Panc1 (cell line): ENCODE results near the gene TMEM82. TPM values are rescaled to one million over a fixed set of nuclear protein-coding genes. Genes with fewer than 3 reads are reported as not detected.

Experiments
- ATAC-seq: fragments of 200-7000 bp; cut with Tn5 transposase; 2 replicates; pipeline ENCODE4 v1.9.1; 2020; ENCODE audit warnings: mild to moderate bottlenecking, moderate library complexity
- BruUV-seq: library from RNA; stranded (reverse); fragments of 400-500 nt; replicated peaks from 2 replicates; lab custom pipeline; 2021; lab: Mats Ljungman, UMichigan
- CTCF ChIA-PET: fragments of 300-600 bp; sonication (Branson Sonifier 250); formaldehyde crosslinking; loops from one replicate; lab custom pipeline; 2022; ENCODE audit warnings: antibody characterized with exemption; lab: Charles Lee
- POLR2A ChIA-PET: fragments of 300-600 bp; sonication (Branson Sonifier 250); formaldehyde crosslinking; loops from one replicate; lab custom pipeline; 2022; ENCODE audit warnings: antibody characterized with exemption; lab: Charles Lee
- DNase-seq: peaks from one replicate; pipeline ENCODE4 v3.0.0-alpha.2; 2010; ENCODE audit warnings: low read depth, low spot score
- H3K27ac ChIP-seq: 2 replicates; pipeline ENCODE4 v1.5.1; 2011; ENCODE audit warnings: mild to moderate bottlenecking, low read length, inconsistent platforms
- H3K27me3 ChIP-seq: fragments of 200-500 bp; sonication (Bioruptor generic); 2 replicates; pipeline ENCODE4 v1.6.0; 2014; ENCODE audit warnings: low read length, inconsistent platforms; ENCODE audit not compliant: control insufficient read depth, insufficient read depth
- H3K36me3 ChIP-seq: fragments of 200-500 bp; sonication (Bioruptor generic); 2 replicates; pipeline ENCODE4 v1.5.1; 2014; ENCODE audit warnings: inconsistent platforms, mild to moderate bottlenecking, low read length, moderate library complexity; ENCODE audit not compliant: control insufficient read depth, insufficient read depth
- H3K4me1 ChIP-seq: 2 replicates; pipeline ENCODE4 v1.5.1; 2011; ENCODE audit warnings: inconsistent platforms, mild to moderate bottlenecking, low read length, moderate library complexity; ENCODE audit not compliant: control insufficient read depth, insufficient read depth
- H3K4me3 ChIP-seq, 2 experiments: 2 replicates each; pipeline ENCODE4 v1.5.1; 2011 to 2012; ENCODE audit warnings: low read depth in 2 of 2, low read length in 2 of 2, mild to moderate bottlenecking in 2 of 2, inconsistent platforms in 1 of 2, moderate library complexity in 1 of 2
- H3K9me3 ChIP-seq: fragments of 200-500 bp; sonication (Bioruptor generic); 2 replicates; pipeline ENCODE4 v1.5.1; 2014; ENCODE audit warnings: low read depth, mild to moderate bottlenecking, inconsistent platforms, low read length, moderate library complexity; ENCODE audit not compliant: control insufficient read depth, insufficient read depth
- POLR2AphosphoS5 ChIP-seq: IDR thresholded peaks from 2 replicates; pipeline ENCODE4 v1.6.1; 2012; ENCODE audit warnings: mild to moderate bottlenecking, low read depth, low read length, moderate library complexity
- SIN3A ChIP-seq: IDR thresholded peaks from 2 replicates; pipeline ENCODE4 v1.6.1; 2012; ENCODE audit warnings: low read depth, mild to moderate bottlenecking, low read length, moderate library complexity, borderline replicate concordance; ENCODE audit not compliant: insufficient read depth
- TCF7L2 ChIP-seq: IDR thresholded peaks from 2 replicates; pipeline ENCODE4 v1.6.1; 2011; ENCODE audit warnings: mild to moderate bottlenecking, low read depth, low read length, inconsistent platforms
- in situ Hi-C: cut with HindIII; loops from 2 replicates; pipeline ENCODE4 v1.10.0; 2016; ENCODE audit warnings: low sequenced_read_pairs, low pct_unique_long_range_greater_than_20kb
- intact Hi-C: fragments of 100-400 bp; cut with micrococcal nuclease; formaldehyde crosslinking; loops from one replicate; pipeline ENCODE4 v1.10.0; 2022; ENCODE audit not compliant: unreplicated experiment
- total RNA-seq: library from RNA; stranded (reverse); gene quantifications from one replicate; pipeline ENCODE4 v1.2.1, GENCODE V29; 2021; ENCODE audit not compliant: unreplicated experiment
- TF ChIP-seq, protein P1 (sequence below), 2 experiments: IDR thresholded peaks; 2 replicates each; pipeline ENCODE4 v1.6.1; 2011 to 2012; ENCODE audit warnings: low read depth in 2 of 2, control low read depth in 1 of 2, low read length in 1 of 2, mild to moderate bottlenecking in 1 of 2, moderate library complexity in 1 of 2; ENCODE audit not compliant: insufficient read depth in 1 of 2
- TF ChIP-seq, protein P2 (sequence below): fragments of 450-650 bp; IDR thresholded peaks from 2 replicates; pipeline ENCODE4 v1.5.1; 2017; ENCODE audit warnings: mild to moderate bottlenecking

Gene TMEM82
- total RNA-seq, 1 experiment from 2014 or later: not detected

DNA sequence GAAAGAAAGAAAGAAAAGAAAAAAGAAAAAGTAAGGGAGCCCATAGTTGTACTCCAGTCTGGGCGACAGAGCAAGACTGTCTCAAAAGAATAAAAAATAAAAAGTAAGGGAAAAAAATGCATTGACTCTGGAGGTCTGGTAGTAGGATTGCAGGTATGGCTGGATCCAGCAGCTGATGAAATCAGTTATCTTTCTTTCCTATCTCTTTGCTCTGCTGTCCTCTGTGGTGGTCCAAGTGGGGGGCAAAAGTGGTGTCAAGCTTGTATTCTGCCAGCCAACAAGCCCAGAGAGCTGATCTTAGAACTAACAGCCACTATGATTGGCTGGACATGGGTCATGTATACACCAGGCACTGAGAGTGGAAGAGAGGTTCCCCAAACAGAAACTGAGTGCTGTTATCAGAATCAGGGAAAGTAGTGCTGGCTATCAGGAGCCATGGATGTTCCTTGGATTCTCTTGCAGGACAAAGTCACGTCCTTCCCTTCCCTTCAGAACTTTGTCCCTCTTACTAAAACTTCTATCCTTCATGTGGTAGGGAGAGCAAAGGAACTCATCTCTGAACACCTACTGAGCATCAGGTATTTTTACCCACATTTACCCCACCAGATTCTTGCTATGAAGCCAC is 12.8 kb downstream of the TMEM82 start:
- DNase-seq: no peak
- CTCF ChIA-PET: interaction anchor here (0.7 kb wide), 1 partner anchor 61 kb away, joined by 3 read pairs; no protein-coding TSS in a partner anchor
- no peaks in the 10 kb centered on the region for H3K9me3 ChIP-seq
- TF ChIP-seq, protein P1, sequence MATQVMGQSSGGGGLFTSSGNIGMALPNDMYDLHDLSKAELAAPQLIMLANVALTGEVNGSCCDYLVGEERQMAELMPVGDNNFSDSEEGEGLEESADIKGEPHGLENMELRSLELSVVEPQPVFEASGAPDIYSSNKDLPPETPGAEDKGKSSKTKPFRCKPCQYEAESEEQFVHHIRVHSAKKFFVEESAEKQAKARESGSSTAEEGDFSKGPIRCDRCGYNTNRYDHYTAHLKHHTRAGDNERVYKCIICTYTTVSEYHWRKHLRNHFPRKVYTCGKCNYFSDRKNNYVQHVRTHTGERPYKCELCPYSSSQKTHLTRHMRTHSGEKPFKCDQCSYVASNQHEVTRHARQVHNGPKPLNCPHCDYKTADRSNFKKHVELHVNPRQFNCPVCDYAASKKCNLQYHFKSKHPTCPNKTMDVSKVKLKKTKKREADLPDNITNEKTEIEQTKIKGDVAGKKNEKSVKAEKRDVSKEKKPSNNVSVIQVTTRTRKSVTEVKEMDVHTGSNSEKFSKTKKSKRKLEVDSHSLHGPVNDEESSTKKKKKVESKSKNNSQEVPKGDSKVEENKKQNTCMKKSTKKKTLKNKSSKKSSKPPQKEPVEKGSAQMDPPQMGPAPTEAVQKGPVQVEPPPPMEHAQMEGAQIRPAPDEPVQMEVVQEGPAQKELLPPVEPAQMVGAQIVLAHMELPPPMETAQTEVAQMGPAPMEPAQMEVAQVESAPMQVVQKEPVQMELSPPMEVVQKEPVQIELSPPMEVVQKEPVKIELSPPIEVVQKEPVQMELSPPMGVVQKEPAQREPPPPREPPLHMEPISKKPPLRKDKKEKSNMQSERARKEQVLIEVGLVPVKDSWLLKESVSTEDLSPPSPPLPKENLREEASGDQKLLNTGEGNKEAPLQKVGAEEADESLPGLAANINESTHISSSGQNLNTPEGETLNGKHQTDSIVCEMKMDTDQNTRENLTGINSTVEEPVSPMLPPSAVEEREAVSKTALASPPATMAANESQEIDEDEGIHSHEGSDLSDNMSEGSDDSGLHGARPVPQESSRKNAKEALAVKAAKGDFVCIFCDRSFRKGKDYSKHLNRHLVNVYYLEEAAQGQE (IDR thresholded peaks at IDR 0.05; ENCODE audit: insufficient read depth in 1 of 2, low read depth in 2 of 2, low read length in 1 of 2): no peak
- TF ChIP-seq POLR2AphosphoS5: no peak
- TF ChIP-seq, protein P2, sequence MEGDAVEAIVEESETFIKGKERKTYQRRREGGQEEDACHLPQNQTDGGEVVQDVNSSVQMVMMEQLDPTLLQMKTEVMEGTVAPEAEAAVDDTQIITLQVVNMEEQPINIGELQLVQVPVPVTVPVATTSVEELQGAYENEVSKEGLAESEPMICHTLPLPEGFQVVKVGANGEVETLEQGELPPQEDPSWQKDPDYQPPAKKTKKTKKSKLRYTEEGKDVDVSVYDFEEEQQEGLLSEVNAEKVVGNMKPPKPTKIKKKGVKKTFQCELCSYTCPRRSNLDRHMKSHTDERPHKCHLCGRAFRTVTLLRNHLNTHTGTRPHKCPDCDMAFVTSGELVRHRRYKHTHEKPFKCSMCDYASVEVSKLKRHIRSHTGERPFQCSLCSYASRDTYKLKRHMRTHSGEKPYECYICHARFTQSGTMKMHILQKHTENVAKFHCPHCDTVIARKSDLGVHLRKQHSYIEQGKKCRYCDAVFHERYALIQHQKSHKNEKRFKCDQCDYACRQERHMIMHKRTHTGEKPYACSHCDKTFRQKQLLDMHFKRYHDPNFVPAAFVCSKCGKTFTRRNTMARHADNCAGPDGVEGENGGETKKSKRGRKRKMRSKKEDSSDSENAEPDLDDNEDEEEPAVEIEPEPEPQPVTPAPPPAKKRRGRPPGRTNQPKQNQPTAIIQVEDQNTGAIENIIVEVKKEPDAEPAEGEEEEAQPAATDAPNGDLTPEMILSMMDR: no peak
- TF ChIP-seq SIN3A: no peak
- TF ChIP-seq TCF7L2: no peak
- intact Hi-C loops: no loop called here
- no TSS peak for BruUV-seq
- ATAC-seq: no peak
- H3K36me3 ChIP-seq: no peaks in the 10 kb centered on the region
- H3K4me1 ChIP-seq: peaks cover 25% of the 10 kb centered on the region
- in situ Hi-C loops: no loop called here
- POLR2A ChIA-PET: interaction anchor here (0.6 kb wide), 1 partner anchor 109 kb away, joined by 3 read pairs; no protein-coding TSS in a partner anchor
- H3K27me3 ChIP-seq: no peaks in the 10 kb centered on the region
- H3K4me3 ChIP-seq: no peak overlapping the region
- no peak overlapping the region for H3K27ac ChIP-seq

DNA sequence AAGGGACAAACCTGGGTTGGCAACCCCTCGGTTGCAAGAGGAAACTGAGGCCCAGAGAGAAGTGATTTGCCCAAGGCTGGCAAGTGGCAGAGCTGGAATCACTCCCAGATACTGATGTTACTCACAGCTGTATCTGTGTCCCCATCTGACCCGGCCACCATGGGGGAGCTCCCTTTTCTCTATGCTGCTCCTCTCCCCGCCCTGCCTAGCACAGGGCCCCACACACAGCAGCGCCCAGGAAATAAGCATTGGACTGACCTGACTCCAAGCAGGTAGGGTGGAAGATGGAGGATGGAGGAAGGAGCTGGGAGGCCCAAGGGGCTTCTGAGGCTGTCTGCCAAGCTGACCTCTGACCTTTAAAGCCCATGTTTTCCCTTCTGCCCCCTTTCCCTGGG is 13.3 kb downstream of the TMEM82 start:
- Histone ChIP-seq H3K36me3 (no peaks in the 10 kb centered on the region), H3K4me3 (no peak overlapping the region), H3K27me3 (no peaks in the 10 kb centered on the region), H3K27ac (no peak overlapping the region), H3K4me1 (peaks cover 28% of the 10 kb centered on the region), H3K9me3 (no peaks in the 10 kb centered on the region)
- in situ Hi-C loops: no loop called here
- ATAC-seq (no peak), DNase-seq (no peak)
- BruUV-seq: no TSS peak
- CTCF ChIA-PET: interaction anchor here (0.6 to 0.7 kb wide), 3 partner anchors 12 to 60 kb away, joined by 3 to 6 read pairs (median 4); no protein-coding TSS in a partner anchor
- TF ChIP-seq, protein P2: no peak
- TF ChIP-seq, protein P1 (IDR thresholded peaks at IDR 0.05; ENCODE audit: insufficient read depth in 1 of 2, low read depth in 2 of 2, low read length in 1 of 2): no peak
- TF ChIP-seq SIN3A (no peak), TCF7L2 (no peak), POLR2AphosphoS5 (no peak)
- intact Hi-C loops: no loop called here
- POLR2A ChIA-PET: interaction anchor here (0.6 kb wide), 1 partner anchor 109 kb away, joined by 3 read pairs; no protein-coding TSS in a partner anchor
